Fibroblast of villous mesenchyme (primary cell): ENCODE data around the gene DMRT2. TPM values are rescaled to one million over a fixed set of nuclear protein-coding genes. Genes with fewer than 3 reads are reported as not detected.

Source experiments
- DNase-seq: peaks from one replicate; pipeline ENCODE4 v3.0.0-alpha.2; 2010; ENCODE audit warnings: low read depth
- H3K4me3 ChIP-seq: 2 replicates; pipeline ENCODE4 v1.5.1; 2011; ENCODE audit warnings: low read depth, mild to moderate bottlenecking, low read length
- total RNA-seq: library from RNA; depleted of rRNA; stranded (reverse); fragments of >200 nt; gene quantifications from 2 replicates; pipeline ENCODE4 v1.2.3, GENCODE V29; 2012
- TF ChIP-seq, protein P1 (sequence below): IDR thresholded peaks from 2 replicates; pipeline ENCODE4 v1.5.1; 2012; ENCODE audit warnings: low read depth, mild to moderate bottlenecking, low read length; ENCODE audit not compliant: insufficient read depth

Gene DMRT2
- total RNA-seq = not detected in 2 replicates

DNA sequence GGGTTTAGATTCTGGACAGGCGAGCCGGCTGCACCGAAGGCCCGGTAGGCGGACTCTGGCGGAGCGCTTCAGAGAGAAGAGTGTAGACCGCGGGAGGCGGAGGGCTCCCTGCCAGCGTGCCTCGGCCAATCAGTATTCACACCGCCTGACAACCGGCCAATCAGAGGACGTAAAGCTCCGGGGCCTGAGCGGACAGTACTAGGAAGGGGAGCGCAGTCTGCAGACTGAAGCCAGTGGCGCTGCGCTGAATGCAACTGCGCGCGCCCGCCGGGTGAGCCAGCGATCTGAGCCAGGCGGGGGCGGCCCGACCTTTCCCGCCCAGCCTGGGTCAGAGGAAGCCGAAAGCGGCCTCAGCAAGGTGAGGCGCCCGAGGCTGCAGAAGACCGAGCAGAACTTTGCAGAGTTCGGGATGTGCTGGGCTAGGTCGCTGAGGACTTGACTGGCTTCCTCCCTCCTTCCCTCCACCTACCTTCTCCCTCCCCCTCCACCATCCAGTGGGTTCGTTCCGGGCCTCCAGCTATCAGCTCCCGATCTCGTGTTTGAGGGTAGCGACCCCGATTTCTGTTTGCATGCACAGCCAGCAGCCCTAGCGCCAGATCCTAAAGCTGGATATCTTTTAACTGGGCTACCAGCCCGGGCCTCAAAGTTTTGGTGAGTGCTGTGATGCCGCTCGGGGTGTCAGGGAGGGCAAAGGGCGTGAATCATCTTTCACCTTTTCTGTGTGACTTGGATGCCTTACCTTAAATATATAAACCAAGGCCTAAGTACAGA is at the start of gene DMRT2:
Gene DMRT2 (plus strand): TSS at position 233 of the 771 bp plus-strand sequence. CDS start 1,257 bp downstream, outside the sequence.
- peak; percentile 20 for DNase-seq
- TF ChIP-seq, protein P1, sequence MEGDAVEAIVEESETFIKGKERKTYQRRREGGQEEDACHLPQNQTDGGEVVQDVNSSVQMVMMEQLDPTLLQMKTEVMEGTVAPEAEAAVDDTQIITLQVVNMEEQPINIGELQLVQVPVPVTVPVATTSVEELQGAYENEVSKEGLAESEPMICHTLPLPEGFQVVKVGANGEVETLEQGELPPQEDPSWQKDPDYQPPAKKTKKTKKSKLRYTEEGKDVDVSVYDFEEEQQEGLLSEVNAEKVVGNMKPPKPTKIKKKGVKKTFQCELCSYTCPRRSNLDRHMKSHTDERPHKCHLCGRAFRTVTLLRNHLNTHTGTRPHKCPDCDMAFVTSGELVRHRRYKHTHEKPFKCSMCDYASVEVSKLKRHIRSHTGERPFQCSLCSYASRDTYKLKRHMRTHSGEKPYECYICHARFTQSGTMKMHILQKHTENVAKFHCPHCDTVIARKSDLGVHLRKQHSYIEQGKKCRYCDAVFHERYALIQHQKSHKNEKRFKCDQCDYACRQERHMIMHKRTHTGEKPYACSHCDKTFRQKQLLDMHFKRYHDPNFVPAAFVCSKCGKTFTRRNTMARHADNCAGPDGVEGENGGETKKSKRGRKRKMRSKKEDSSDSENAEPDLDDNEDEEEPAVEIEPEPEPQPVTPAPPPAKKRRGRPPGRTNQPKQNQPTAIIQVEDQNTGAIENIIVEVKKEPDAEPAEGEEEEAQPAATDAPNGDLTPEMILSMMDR = no peak
- H3K4me3 ChIP-seq = no peak within 1 kb of the TSS

DNA sequence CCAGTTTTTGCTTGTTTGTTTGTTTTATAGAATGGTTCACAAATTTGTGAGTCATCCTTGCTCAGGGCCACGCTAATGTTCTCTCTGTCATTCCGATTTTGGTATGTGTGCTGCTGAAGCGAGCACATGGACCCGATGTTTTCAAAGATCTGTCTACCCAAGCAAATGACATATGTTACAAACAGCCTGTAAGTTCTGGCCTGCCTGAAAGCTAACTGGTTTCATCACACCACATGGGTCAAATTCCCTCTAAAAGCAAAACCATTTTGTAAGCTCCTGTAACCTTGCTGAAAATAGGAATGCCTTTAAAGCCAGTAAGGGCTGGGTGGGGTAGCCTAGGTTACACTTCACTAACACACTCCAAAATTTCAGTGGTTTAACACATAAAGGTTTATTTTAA is 48.3 kb upstream of the DMRT2 start:
- TF ChIP-seq, protein P1 = no peak
- H3K4me3 ChIP-seq = no peak overlapping the region
- DNase-seq = peak; percentile 26

DNA sequence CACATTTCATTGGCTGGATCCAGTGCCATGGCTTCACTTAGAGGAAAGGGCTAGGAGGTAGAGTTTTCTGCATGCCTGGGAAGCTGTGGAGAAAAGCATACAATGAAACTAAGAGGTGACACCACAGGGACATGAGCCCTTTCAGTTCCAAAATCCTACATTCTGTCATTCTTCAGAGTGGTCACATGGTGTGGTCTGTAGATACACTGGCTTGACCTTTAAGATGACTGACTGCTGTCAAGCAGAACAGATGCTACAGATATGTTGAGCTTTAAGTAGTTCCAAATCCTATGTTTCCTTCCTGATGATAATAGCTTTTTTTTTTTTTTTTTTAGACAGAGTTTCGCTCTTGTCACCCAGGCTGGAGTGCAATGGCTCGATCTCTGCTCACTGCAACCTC is 47.5 kb upstream of the DMRT2 start:
- DNase-seq = no peak
- TF ChIP-seq, protein P1 = no peak
- no peak overlapping the region for H3K4me3 ChIP-seq

DNA sequence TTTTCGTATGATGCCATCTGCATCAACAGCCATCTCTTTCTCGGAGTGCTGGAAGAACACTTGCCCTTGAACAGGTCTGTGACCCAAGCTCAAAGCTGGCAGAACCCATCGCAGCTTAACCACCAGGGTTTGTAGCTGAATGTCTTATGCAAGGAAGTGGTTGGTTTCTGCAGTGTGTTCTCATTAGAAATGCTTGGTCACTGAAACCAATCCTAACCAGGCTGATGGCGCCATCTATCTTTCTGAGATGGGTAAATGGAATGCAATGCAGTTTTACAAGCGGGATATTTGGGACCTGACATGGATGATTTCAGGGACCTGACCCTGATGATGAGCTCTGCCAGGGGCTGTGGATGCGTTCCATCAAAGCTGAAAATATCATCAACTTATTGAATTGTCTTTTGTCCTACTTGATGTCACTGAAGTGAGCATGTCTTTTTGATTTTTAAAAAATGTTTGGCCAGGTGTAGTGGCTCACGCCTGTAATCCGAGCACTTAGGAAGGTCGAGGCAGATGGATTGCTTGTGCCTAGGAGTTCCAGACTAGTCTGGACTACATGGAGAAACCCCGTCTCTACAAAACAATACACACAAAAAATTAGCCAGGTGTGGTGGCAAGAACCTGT is 45.0 kb upstream of the DMRT2 start:
- peak; percentile 38 for DNase-seq
- TF ChIP-seq, protein P1 = peak; percentile 61
- H3K4me3 ChIP-seq = no peak overlapping the region

DNA sequence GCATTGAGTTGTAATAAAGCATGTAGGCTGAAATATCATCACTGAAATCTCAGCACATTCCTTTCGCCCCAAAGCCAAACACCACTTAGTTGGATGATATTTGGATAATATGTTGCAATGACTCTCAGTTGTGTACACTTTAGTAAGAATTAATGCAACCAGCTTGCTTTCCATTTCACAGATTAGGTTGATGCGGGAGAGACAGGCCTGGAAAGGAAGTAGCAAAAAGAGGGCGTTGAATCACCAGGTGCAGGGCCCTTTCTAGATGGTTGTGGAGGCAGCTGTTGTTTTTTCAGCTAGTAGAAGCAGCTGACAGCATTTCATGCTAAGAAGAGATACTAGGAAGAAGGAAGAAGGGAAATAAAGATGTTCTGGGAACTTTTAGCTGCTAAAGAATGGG is 42.8 kb upstream of the DMRT2 start:
- H3K4me3 ChIP-seq = no peak overlapping the region
- DNase-seq = no peak
- TF ChIP-seq, protein P1 = no peak

DNA sequence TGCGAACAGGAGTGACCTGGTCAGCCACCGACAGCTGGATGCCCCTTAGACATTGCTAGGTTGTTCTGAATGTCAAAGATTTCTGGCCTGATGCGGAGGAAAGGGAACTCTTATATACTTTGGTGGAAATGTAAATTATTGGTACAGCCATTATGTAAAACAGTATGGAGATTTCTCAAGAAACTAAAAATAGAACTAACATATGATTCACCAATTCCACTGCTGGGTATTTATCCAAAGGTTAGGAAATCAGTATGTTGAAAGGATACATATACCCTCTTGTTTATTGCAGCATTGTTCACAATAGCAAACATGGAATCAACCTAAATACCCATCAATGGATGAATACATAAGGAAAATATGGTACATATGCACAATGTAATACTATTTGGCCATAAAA is 41.9 kb upstream of the DMRT2 start:
- no peak overlapping the region for H3K4me3 ChIP-seq
- peak; percentile 2 for DNase-seq
- TF ChIP-seq, protein P1 = no peak
